MM.1S (cell line): ENCODE results near the gene MITF.

Experiments
- DNase-seq: peaks from one replicate; pipeline ENCODE4 v3.0.0-alpha.2; 2015
- H2AFZ ChIP-seq: fragments of 300-600 bp; sonication (generic); 2 replicates; pipeline ENCODE4 v1.6.0; 2016; ENCODE audit warnings: antibody characterized with exemption, low read length
- H3F3A ChIP-seq: fragments of 300-600 bp; sonication (generic); 2 replicates; pipeline ENCODE4 v1.6.1; 2016; ENCODE audit warnings: mild to moderate bottlenecking, antibody characterized with exemption, low read length, moderate library complexity, mixed read lengths; ENCODE audit not compliant: insufficient read depth
- H3K27ac ChIP-seq: fragments of 300-600 bp; sonication (generic); 2 replicates; pipeline ENCODE4 v1.5.1; 2016; ENCODE audit warnings: mild to moderate bottlenecking, low read length
- H3K27me3 ChIP-seq: fragments of 300-600 bp; sonication (generic); replicated peaks from 2 replicates; pipeline ENCODE4 v1.6.0; 2016; ENCODE audit warnings: low read length; ENCODE audit not compliant: insufficient read depth
- H3K36me3 ChIP-seq: fragments of 300-600 bp; sonication (generic); replicated peaks from 2 replicates; pipeline ENCODE4 v1.6.1; 2016; ENCODE audit warnings: mild to moderate bottlenecking, low read length, mixed read lengths; ENCODE audit not compliant: insufficient read depth
- H3K4me1 ChIP-seq: fragments of 300-600 bp; sonication (generic); 2 replicates; pipeline ENCODE4 v1.6.1; 2016; ENCODE audit warnings: low read length, mixed read lengths
- H3K4me2 ChIP-seq: fragments of 300-600 bp; sonication (generic); 2 replicates; pipeline ENCODE4 v1.6.0; 2016; ENCODE audit warnings: low read depth, low read length
- H3K4me3 ChIP-seq: fragments of 300-600 bp; sonication (generic); 2 replicates; pipeline ENCODE4 v1.5.1; 2016; ENCODE audit warnings: low read length, mixed read lengths
- H3K79me2 ChIP-seq: fragments of 300-600 bp; sonication (generic); 2 replicates; pipeline ENCODE4 v1.6.1; 2016; ENCODE audit warnings: mixed run types, low read length, mixed read lengths
- H3K9ac ChIP-seq: fragments of 300-600 bp; sonication (generic); 2 replicates; pipeline ENCODE4 v1.6.1; 2016; ENCODE audit warnings: low read length, mixed read lengths
- H3K9me2 ChIP-seq: fragments of 300-600 bp; sonication (generic); replicated peaks from 2 replicates; pipeline ENCODE4 v1.6.1; 2016; ENCODE audit warnings: mild to moderate bottlenecking, low read length, mixed read lengths; ENCODE audit not compliant: insufficient read depth
- H3K9me3 ChIP-seq: fragments of 300-600 bp; sonication (generic); replicated peaks from 2 replicates; pipeline ENCODE4 v1.6.1; 2016; ENCODE audit warnings: mild to moderate bottlenecking, low read length, mixed read lengths; ENCODE audit not compliant: insufficient read depth
- H4K20me1 ChIP-seq: fragments of 300-600 bp; sonication (generic); 2 replicates; pipeline ENCODE4 v1.6.1; 2016; ENCODE audit warnings: mild to moderate bottlenecking, low read length, moderate library complexity, mixed read lengths; ENCODE audit not compliant: insufficient read depth
- CTCF ChIP-seq: fragments of 300-600 bp; sonication (generic); IDR thresholded peaks from 2 replicates; pipeline ENCODE4 v1.5.1; 2016; ENCODE audit warnings: antibody characterized with exemption, low read length, mixed read lengths
- EZH2 ChIP-seq: fragments of 300-600 bp; sonication (generic); optimal IDR thresholded peaks from 2 replicates; pipeline ENCODE3; 2017; ENCODE audit warnings: low read depth, mild to moderate bottlenecking, antibody characterized with exemption, low read length, mixed read lengths
- EZH2phosphoT487 ChIP-seq: fragments of 300-600 bp; sonication (generic); IDR thresholded peaks from 2 replicates; pipeline ENCODE4 v1.6.1; 2018; ENCODE audit warnings: antibody characterized with exemption, low read length

MITF gene

GRCh38 chr3:70006089-70006488, 266.8 kb downstream of the MITF start:
- no peak overlapping the region for H3K9ac ChIP-seq
- H3K27ac ChIP-seq = no peak overlapping the region
- H4K20me1 ChIP-seq = no peaks in the 10 kb centered on the region

GRCh38 chr3:70010346-70010745, 271.1 kb downstream of the MITF start:
- Histone ChIP-seq H3K9ac (no peak overlapping the region), H3K9me2 (no peaks in the 10 kb centered on the region), H3K79me2 (no peaks in the 10 kb centered on the region), H3K4me1 (no peaks in the 10 kb centered on the region), H3K4me3 (no peak overlapping the region), H2AFZ (no peak overlapping the region), H3K27me3 (no peaks in the 10 kb centered on the region), H3K36me3 (no peaks in the 10 kb centered on the region), H4K20me1 (no peaks in the 10 kb centered on the region), H3K9me3 (no peaks in the 10 kb centered on the region), H3K4me2 (no peak overlapping the region), H3F3A (no peaks in the 10 kb centered on the region), H3K27ac (no peak overlapping the region)
- TF ChIP-seq CTCF = no peak
- no peak for DNase-seq

More at GRCh38 chr3:70006089-70006488, 266.8 kb downstream of the MITF start:
- Histone ChIP-seq H3K79me2 (no peaks in the 10 kb centered on the region), H3K4me1 (no peaks in the 10 kb centered on the region), H3K36me3 (no peaks in the 10 kb centered on the region), H3K9me3 (no peaks in the 10 kb centered on the region), H3K27me3 (no peaks in the 10 kb centered on the region), H3F3A (no peaks in the 10 kb centered on the region), H3K4me2 (no peak overlapping the region), H3K9me2 (no peaks in the 10 kb centered on the region), H2AFZ (no peak overlapping the region), H3K4me3 (no peak overlapping the region)
- no peak for DNase-seq
- TF ChIP-seq EZH2phosphoT487 (no peak), CTCF (no peak), EZH2 (no peak)

- H3K9me3 ChIP-seq = no peaks in the 10 kb centered on the region
- H3K27me3 ChIP-seq = no peaks in the 10 kb centered on the region
- H3K36me3 ChIP-seq = no peaks in the 10 kb centered on the region
- no peak overlapping the region for H3K4me2 ChIP-seq
- DNase-seq = no peak
- TF ChIP-seq EZH2 = no peak
- no peak for TF ChIP-seq EZH2phosphoT487
- no peak for TF ChIP-seq CTCF
- H3F3A ChIP-seq = no peaks in the 10 kb centered on the region
- H3K4me3 ChIP-seq = no peak overlapping the region
- H3K79me2 ChIP-seq = no peaks in the 10 kb centered on the region
- H3K27ac ChIP-seq = no peak overlapping the region
- no peak overlapping the region for H2AFZ ChIP-seq
- H3K4me1 ChIP-seq = no peaks in the 10 kb centered on the region
- H3K9me2 ChIP-seq = no peaks in the 10 kb centered on the region
- H3K9ac ChIP-seq = no peak overlapping the region
- no peaks in the 10 kb centered on the region for H4K20me1 ChIP-seq
These were observed 272.3 kb downstream of the MITF start for GRCh38 chr3:70011582-70011981.
